ENCODE data around the gene THTPA. TPM values are rescaled to one million over a fixed set of nuclear protein-coding genes. Genes with fewer than 3 reads are reported as not detected.

The THTPA gene
- total and polyA plus RNA-seq, 11 donors: 9.1 to 30.9 (median 18.9) TPM

DNA sequence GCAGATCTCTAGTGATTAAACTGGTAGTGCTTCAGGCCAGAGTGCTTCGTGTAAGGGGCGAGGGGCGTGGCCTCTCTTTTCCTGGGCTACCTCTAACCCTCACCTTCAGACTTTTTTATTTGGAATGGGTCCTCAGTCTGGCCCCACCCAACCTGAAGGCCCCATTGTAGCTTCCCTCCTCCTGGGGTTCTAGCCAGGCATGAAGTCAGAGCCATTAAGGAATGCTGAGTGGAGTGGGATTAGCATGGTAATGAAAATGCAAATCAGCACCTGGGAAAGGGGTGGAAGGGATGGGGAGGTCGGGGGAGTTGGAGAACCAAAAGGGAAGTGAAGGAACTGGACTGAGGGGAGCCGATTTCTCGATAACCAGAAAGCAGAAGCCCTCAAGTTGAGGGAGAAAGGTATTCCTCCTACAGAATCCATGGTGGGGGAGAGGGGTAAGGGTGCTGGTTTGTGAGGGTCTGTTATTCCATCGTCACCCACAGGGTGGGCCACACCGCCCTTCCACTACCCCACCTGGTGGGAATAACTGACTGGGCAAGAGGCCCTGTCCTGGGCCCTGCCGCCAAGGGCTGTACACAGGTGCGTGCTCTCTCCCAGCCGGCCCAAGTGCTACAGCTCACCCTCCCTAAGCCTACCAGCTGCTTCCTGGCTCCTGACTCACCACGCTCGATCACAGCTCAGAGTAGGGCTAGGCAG is 18.6 kb upstream of the THTPA start:
- Histone ChIP-seq H3K4me3 (no peak overlapping the region), H3K27ac (no peak overlapping the region), H3K4me1 (peaks cover 0 to 4% (median 0%) of the 10 kb centered on the region in 12 donors), H3K9me3 (no peaks in the 10 kb centered on the region), H3K27me3 (no peaks in the 10 kb centered on the region), H3K36me3 (no peaks in the 10 kb centered on the region)
- no peak for DNase-seq
- 53 to 64% (median 60%) methylated on average over 13 of the region's 13 CpGs for WGBS, 4 donors
- no peak for TF ChIP-seq POLR2A (IDR thresholded peaks at IDR 0.05)
- TF ChIP-seq, protein P1, sequence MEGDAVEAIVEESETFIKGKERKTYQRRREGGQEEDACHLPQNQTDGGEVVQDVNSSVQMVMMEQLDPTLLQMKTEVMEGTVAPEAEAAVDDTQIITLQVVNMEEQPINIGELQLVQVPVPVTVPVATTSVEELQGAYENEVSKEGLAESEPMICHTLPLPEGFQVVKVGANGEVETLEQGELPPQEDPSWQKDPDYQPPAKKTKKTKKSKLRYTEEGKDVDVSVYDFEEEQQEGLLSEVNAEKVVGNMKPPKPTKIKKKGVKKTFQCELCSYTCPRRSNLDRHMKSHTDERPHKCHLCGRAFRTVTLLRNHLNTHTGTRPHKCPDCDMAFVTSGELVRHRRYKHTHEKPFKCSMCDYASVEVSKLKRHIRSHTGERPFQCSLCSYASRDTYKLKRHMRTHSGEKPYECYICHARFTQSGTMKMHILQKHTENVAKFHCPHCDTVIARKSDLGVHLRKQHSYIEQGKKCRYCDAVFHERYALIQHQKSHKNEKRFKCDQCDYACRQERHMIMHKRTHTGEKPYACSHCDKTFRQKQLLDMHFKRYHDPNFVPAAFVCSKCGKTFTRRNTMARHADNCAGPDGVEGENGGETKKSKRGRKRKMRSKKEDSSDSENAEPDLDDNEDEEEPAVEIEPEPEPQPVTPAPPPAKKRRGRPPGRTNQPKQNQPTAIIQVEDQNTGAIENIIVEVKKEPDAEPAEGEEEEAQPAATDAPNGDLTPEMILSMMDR (IDR thresholded peaks at IDR 0.05): no peak
- intact Hi-C loops (cut with DNase I): loop anchor here in 1 of 10 donors (10.0 kb wide), 1 partner anchor 53 kb away; no protein-coding TSS in a partner anchor
- ATAC-seq: no peak

DNA sequence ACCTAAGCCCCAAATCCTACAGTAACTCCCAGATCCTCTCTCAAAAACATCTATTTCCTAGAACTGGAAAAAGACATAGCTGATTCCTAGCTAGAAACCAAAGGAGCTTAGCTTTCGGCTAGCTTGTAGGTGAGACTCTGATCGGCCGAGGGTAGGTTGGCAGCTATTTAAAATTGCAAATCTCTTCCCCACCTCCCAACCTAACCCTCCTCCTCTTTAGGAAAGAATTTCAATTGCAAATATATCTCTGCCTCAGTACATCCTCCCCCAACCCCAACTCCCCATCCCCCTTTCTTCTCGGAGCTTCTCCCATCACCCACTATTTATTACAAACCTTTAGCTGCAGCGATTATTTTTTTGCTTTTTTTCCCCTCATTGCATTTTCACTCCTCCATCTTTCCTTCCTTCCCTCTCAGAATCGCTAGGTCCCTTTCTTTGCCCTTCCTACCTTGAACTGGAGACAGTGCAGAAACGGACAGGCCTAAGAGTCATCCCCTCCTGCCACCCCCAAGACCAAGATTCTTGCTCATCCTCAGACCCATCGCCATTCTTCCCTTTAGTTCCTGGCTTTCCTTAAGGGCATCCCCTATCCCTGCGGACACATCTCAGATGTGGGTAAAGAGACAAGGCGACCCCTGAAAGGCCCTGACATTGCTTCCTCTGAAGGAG is 17.9 kb upstream of the THTPA start:
- TF ChIP-seq, protein P1 (IDR thresholded peaks at IDR 0.05): no peak
- no peak for TF ChIP-seq POLR2A (IDR thresholded peaks at IDR 0.05)
- peaks cover 0 to 4% (median 0%) of the 10 kb centered on the region in 12 donors for H3K4me1 ChIP-seq
- DNase-seq (no peak), ATAC-seq (peak in 1 of 4 donors; percentile 5)
- H3K27ac ChIP-seq: no peak overlapping the region
- intact Hi-C loops (cut with DNase I): loop anchor here in 1 of 10 donors (10.0 kb wide), 1 partner anchor 53 kb away; no protein-coding TSS in a partner anchor
- no peaks in the 10 kb centered on the region for H3K27me3 ChIP-seq
- no peak overlapping the region for H3K4me3 ChIP-seq
- no peaks in the 10 kb centered on the region for H3K36me3 ChIP-seq
- 57 to 62% (median 60%) methylated on average over 10 of the region's 10 CpGs for WGBS, 4 donors
- H3K9me3 ChIP-seq: no peaks in the 10 kb centered on the region

- no peak overlapping the region for H3K27ac ChIP-seq
- peaks cover 0 to 4% (median 0%) of the 10 kb centered on the region in 12 donors for H3K4me1 ChIP-seq
- H3K9me3 ChIP-seq: no peaks in the 10 kb centered on the region
- H3K4me3 ChIP-seq: no peak overlapping the region
- TF ChIP-seq, protein P1 (IDR thresholded peaks at IDR 0.05): no peak
- TF ChIP-seq POLR2A (IDR thresholded peaks at IDR 0.05): no peak
- 38 to 47% (median 47%) methylated on average over 7 of the region's 7 CpGs for WGBS, 4 donors
- intact Hi-C loops (cut with DNase I): loop anchor here in 1 of 10 donors (10.0 kb wide), 1 partner anchor 54 kb away; no protein-coding TSS in a partner anchor
- ATAC-seq (peak in 3 of 4 donors; percentile 40 to 62 (median 56)), DNase-seq (no peak)
- H3K36me3 ChIP-seq: no peaks in the 10 kb centered on the region
- H3K27me3 ChIP-seq: no peaks in the 10 kb centered on the region
Measured at GRCh38 chr14:23538785-23539184, 17.3 kb upstream of the THTPA start.
